ENCODE measurements around the gene PAFAH1B1.

The PAFAH1B1 gene

DNA sequence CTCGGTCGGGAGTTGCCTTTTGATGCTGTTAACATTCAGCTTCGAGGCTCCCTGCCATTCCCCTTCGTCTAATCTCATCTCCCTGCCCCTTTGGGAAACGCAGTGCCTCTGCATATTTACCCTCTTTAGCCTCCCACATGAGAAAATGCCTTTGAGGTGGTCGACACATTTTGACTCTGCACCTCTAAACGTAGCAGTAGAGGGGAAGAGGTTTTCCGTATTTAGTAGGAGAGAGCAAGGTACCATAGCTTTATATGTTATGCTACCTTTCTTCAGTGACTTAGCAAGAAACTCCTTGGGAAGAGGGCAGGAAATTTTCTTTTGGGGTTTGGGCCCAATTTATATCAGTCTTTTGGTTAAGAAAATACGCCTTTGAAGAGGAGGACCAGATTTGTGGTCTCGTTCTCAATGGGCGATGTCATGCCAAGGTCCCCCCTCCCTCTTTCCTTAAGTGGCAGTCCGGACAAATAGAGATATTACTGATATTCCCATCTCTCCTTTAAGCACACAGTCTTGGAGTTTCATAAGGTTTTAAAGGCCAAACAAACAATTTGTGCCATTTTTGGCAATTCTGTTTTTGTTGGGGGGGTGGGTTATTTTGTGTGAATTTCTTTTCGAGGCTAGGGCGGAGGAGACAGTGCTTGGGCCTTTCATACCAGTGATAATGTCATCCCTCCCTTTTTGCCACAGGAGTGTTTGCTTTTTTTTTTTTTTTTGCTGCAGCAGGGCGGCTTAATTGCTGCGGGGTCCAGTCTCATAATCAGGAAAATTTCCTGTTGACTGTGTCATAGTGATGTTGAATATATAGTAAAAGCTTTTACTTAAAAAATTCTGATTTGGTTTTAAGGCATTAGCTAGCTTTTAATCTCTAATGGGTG lies 1.5 kb downstream of the PAFAH1B1 start:
- Histone ChIP-seq H3K4ac (ENCODE audit: low read depth, low read length) (peak overlapping the region; percentile 94), H3K79me1 (ENCODE audit: low read length) (peaks cover 15% of the 10 kb centered on the region), H3K4me1 (ENCODE audit: control insufficient read depth in 1 of 2, insufficient read depth in 2 of 2, low read length in 2 of 2) (no peaks in the 10 kb centered on the region), H3K9ac (ENCODE audit: low read length) (peak overlapping the region; percentile 98), H4K91ac (ENCODE audit: low read depth, low read length) (peak overlapping the region; percentile 91), H3K4me2 (ENCODE audit: low read length) (peak overlapping the region; percentile 75), H3K9me3 (ENCODE audit: insufficient read depth, low read depth, low read length) (no peaks in the 10 kb centered on the region), H2AK5ac (ENCODE audit: low read length) (no peak overlapping the region), H3K23ac (ENCODE audit: low read length) (no peak overlapping the region), H3K79me2 (ENCODE audit: control insufficient read depth, insufficient read depth, low read length, poor library complexity) (peaks cover 25% of the 10 kb centered on the region), H3K18ac (ENCODE audit: low read length) (no peak overlapping the region), H2AFZ (ENCODE audit: insufficient read depth, low read length, poor library complexity) (no peak overlapping the region), H3K27me3 (ENCODE audit: insufficient read depth, low read length) (no peaks in the 10 kb centered on the region), H2BK5ac (ENCODE audit: low read depth, low read length, poor library complexity) (peak overlapping the region; percentile 92), H3K36me3 (ENCODE audit: control insufficient read depth in 1 of 2, insufficient read depth in 2 of 2, low read length in 2 of 2) (no peaks in the 10 kb centered on the region), H3K14ac (ENCODE audit: low read length) (peak overlapping the region; percentile 95), H4K12ac (ENCODE audit: low read depth, low read length) (no peak overlapping the region), H2BK120ac (ENCODE audit: insufficient read depth, low read length, poor library complexity) (no peak overlapping the region), H2BK12ac (ENCODE audit: low read length) (no peak overlapping the region), H4K8ac (ENCODE audit: low read depth, low read length) (peak overlapping the region; percentile 80), H3K4me3 (ENCODE audit: low read depth, low read length) (peak overlapping the region; percentile 87), H3K27ac (ENCODE audit: low read depth, low read length) (no peak overlapping the region)
- no CpG with 5 or more reads among the region's 16 CpGs for WGBS (ENCODE audit: extremely low coverage, insufficient coverage, insufficient read length)
- no peak for DNase-seq

DNA sequence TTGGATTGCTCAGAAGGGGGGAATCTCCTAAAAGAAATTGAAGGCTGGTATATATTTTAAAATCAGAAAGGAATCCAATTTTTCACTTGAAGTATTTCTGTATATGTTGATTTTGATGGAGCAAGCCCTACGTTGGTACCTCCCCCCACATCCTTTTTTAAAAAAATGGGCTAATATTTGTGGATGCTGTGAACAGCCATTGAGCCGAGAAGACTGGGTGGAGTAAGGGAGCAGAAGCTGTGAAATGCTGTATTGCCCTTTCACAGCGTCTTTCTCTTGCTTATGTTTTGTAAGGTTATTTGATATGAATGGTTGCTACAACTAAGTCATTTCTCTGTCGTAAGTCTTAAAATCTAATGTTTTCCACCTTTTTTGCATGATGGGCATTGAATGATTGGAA lies 2.3 kb downstream of the PAFAH1B1 start:
- peak overlapping the region; percentile 35 for H3K4me2 ChIP-seq (ENCODE audit: low read length)
- H3K79me1 ChIP-seq (ENCODE audit: low read length), result peaks cover 15% of the 10 kb centered on the region
- H3K4ac ChIP-seq (ENCODE audit: low read depth, low read length), result peak overlapping the region; percentile 48
- no peaks in the 10 kb centered on the region for H3K36me3 ChIP-seq (ENCODE audit: control insufficient read depth in 1 of 2, insufficient read depth in 2 of 2, low read length in 2 of 2)
- H2BK120ac ChIP-seq (ENCODE audit: insufficient read depth, low read length, poor library complexity), result no peak overlapping the region
- no peak overlapping the region for H4K8ac ChIP-seq (ENCODE audit: low read depth, low read length)
- H3K27ac ChIP-seq (ENCODE audit: low read depth, low read length), result no peak overlapping the region
- no peak overlapping the region for H3K18ac ChIP-seq (ENCODE audit: low read length)
- H4K12ac ChIP-seq (ENCODE audit: low read depth, low read length), result no peak overlapping the region
- no CpG with 5 or more reads among the region's 4 CpGs for WGBS (ENCODE audit: extremely low coverage, insufficient coverage, insufficient read length)
- H2AK5ac ChIP-seq (ENCODE audit: low read length), result no peak overlapping the region
- no peak overlapping the region for H3K14ac ChIP-seq (ENCODE audit: low read length)
- H3K4me3 ChIP-seq (ENCODE audit: low read depth, low read length), result no peak overlapping the region
- H3K4me1 ChIP-seq (ENCODE audit: control insufficient read depth in 1 of 2, insufficient read depth in 2 of 2, low read length in 2 of 2), result no peaks in the 10 kb centered on the region
- H3K27me3 ChIP-seq (ENCODE audit: insufficient read depth, low read length), result no peaks in the 10 kb centered on the region
- H2AFZ ChIP-seq (ENCODE audit: insufficient read depth, low read length, poor library complexity), result no peak overlapping the region
- no peak overlapping the region for H2BK5ac ChIP-seq (ENCODE audit: low read depth, low read length, poor library complexity)
- no peak for DNase-seq
- no peak overlapping the region for H4K91ac ChIP-seq (ENCODE audit: low read depth, low read length)
- H3K79me2 ChIP-seq (ENCODE audit: control insufficient read depth, insufficient read depth, low read length, poor library complexity), result peaks cover 25% of the 10 kb centered on the region
- no peak overlapping the region for H2BK12ac ChIP-seq (ENCODE audit: low read length)
- no peaks in the 10 kb centered on the region for H3K9me3 ChIP-seq (ENCODE audit: insufficient read depth, low read depth, low read length)
- no peak overlapping the region for H3K23ac ChIP-seq (ENCODE audit: low read length)
- no peak overlapping the region for H3K9ac ChIP-seq (ENCODE audit: low read length)

DNA sequence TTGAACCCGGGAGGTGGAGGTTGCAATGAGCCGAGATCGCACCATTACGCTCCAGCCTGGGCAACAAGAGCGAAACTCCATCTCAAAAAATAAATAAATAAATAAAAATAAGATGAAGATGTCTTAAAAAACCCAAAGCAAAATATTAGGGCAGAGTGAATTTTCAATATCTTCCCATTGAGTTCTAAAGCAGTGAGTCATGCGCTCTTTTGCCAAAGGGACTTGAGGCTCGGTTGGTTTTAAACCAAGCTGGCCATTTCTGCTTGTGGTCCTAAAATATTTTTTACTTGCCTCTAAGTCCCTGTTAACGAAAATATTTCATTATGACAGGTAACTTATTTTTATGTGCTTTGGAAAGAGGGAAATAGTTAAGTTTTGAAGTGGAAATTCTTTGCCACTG lies 4.7 kb downstream of the PAFAH1B1 start:
- Histone ChIP-seq H3K79me1 (ENCODE audit: low read length) (peaks cover 11% of the 10 kb centered on the region), H2BK120ac (ENCODE audit: insufficient read depth, low read length, poor library complexity) (no peak overlapping the region), H3K36me3 (ENCODE audit: control insufficient read depth in 1 of 2, insufficient read depth in 2 of 2, low read length in 2 of 2) (peaks cover 0 to 6% of the 10 kb centered on the region in 2 experiments), H4K8ac (ENCODE audit: low read depth, low read length) (no peak overlapping the region), H3K4ac (ENCODE audit: low read depth, low read length) (no peak overlapping the region), H2BK5ac (ENCODE audit: low read depth, low read length, poor library complexity) (no peak overlapping the region), H2BK12ac (ENCODE audit: low read length) (no peak overlapping the region), H3K9ac (ENCODE audit: low read length) (no peak overlapping the region), H3K79me2 (ENCODE audit: control insufficient read depth, insufficient read depth, low read length, poor library complexity) (peaks cover 33% of the 10 kb centered on the region), H4K91ac (ENCODE audit: low read depth, low read length) (no peak overlapping the region), H3K18ac (ENCODE audit: low read length) (no peak overlapping the region), H3K23ac (ENCODE audit: low read length) (no peak overlapping the region), H3K9me3 (ENCODE audit: insufficient read depth, low read depth, low read length) (no peaks in the 10 kb centered on the region), H3K27ac (ENCODE audit: low read depth, low read length) (no peak overlapping the region), H3K4me2 (ENCODE audit: low read length) (no peak overlapping the region), H3K4me3 (ENCODE audit: low read depth, low read length) (no peak overlapping the region), H2AK5ac (ENCODE audit: low read length) (no peak overlapping the region), H2AFZ (ENCODE audit: insufficient read depth, low read length, poor library complexity) (no peak overlapping the region), H4K12ac (ENCODE audit: low read depth, low read length) (no peak overlapping the region), H3K4me1 (ENCODE audit: control insufficient read depth in 1 of 2, insufficient read depth in 2 of 2, low read length in 2 of 2) (no peaks in the 10 kb centered on the region), H3K14ac (ENCODE audit: low read length) (no peak overlapping the region), H3K27me3 (ENCODE audit: insufficient read depth, low read length) (no peaks in the 10 kb centered on the region)
- WGBS (ENCODE audit: extremely low coverage, insufficient coverage, insufficient read length), result no CpG with 5 or more reads among the region's 8 CpGs
- peak in 1 of 2 donors; percentile 28 for DNase-seq

DNA sequence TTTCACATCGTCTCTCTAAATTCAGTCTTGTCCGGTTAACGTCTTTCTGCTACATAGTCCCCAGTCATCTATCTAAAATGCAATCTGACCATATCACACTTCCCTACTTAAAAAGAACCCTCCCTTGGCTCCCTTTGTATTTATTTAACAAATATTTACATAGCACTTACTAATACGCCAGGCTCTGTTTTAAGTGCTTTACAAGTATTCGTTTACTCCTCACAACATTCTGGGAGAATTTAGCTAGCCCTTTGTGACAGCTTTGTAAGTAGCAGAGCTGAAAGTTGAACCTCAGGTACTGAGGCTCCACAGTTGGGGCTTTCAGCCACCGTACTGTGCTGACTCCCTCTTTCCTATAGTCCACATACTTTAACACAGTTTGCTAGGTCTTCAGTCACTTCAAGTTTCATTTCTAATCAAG lies 9.2 kb downstream of the PAFAH1B1 start:
- Histone ChIP-seq H3K79me1 (ENCODE audit: low read length) (no peaks in the 10 kb centered on the region), H3K79me2 (ENCODE audit: control insufficient read depth, insufficient read depth, low read length, poor library complexity) (peaks cover 30% of the 10 kb centered on the region), H4K8ac (ENCODE audit: low read depth, low read length) (no peak overlapping the region), H2BK12ac (ENCODE audit: low read length) (no peak overlapping the region), H4K91ac (ENCODE audit: low read depth, low read length) (no peak overlapping the region), H3K23ac (ENCODE audit: low read length) (no peak overlapping the region), H2BK120ac (ENCODE audit: insufficient read depth, low read length, poor library complexity) (no peak overlapping the region), H3K9ac (ENCODE audit: low read length) (no peak overlapping the region), H3K27ac (ENCODE audit: low read depth, low read length) (no peak overlapping the region), H3K14ac (ENCODE audit: low read length) (no peak overlapping the region), H3K9me3 (ENCODE audit: insufficient read depth, low read depth, low read length) (no peaks in the 10 kb centered on the region), H3K4me1 (ENCODE audit: control insufficient read depth in 1 of 2, insufficient read depth in 2 of 2, low read length in 2 of 2) (no peaks in the 10 kb centered on the region), H3K27me3 (ENCODE audit: insufficient read depth, low read length) (no peaks in the 10 kb centered on the region), H2AFZ (ENCODE audit: insufficient read depth, low read length, poor library complexity) (no peak overlapping the region), H3K4me2 (ENCODE audit: low read length) (no peak overlapping the region), H4K12ac (ENCODE audit: low read depth, low read length) (no peak overlapping the region), H3K4ac (ENCODE audit: low read depth, low read length) (peak overlapping the region; percentile 100), H2AK5ac (ENCODE audit: low read length) (no peak overlapping the region), H3K18ac (ENCODE audit: low read length) (no peak overlapping the region), H3K36me3 (ENCODE audit: control insufficient read depth in 1 of 2, insufficient read depth in 2 of 2, low read length in 2 of 2) (peaks cover 3 to 12% of the 10 kb centered on the region in 2 experiments), H3K4me3 (ENCODE audit: low read depth, low read length) (no peak overlapping the region), H2BK5ac (ENCODE audit: low read depth, low read length, poor library complexity) (no peak overlapping the region)
- DNase-seq, result no peak
- 100% methylated on average over 2 of the region's 6 CpGs for WGBS (ENCODE audit: extremely low coverage, insufficient coverage, insufficient read length)

Measured in trophoblast cell (in vitro differentiated cells and primary cell).